ENCODE data around the gene SLC4A1AP. TPM values are rescaled to one million over a fixed set of nuclear protein-coding genes. Genes with fewer than 3 reads are reported as not detected.
"Not testable (repeated sequence)": the region's sequence is repeated elsewhere in the genome, so short reads cannot be mapped to it uniquely, and the experiment has no call there.

Gene SLC4A1AP
- polyA plus RNA-seq, 6 donors from 2014 or later = 14.0 to 25.9 (median 24.1) TPM

GRCh38 chr2:27664154-27664574, 475 bp downstream of the SLC4A1AP start:
- Mint-ChIP-seq H3K4me3 (peak overlapping the region; percentile 96 to 100 (median 100)), H3K36me3 (peaks cover 15 to 18% of the 10 kb centered on the region in 2 donors), H3K27ac (peak overlapping the region; percentile 99), H3K27me3 (no peaks in the 10 kb centered on the region), H3K4me1 (peaks cover 22 to 47% (median 40%) of the 10 kb centered on the region in 3 donors), H3K9me3 (no peaks in the 10 kb centered on the region)
- peak; percentile 3 to 60 for ATAC-seq (ENCODE audit: low read depth in 2 of 2)
- no peak for DNase-seq

- peaks cover 22 to 43% (median 40%) of the 10 kb centered on the region in 3 donors for H3K4me1 Mint-ChIP-seq
- ATAC-seq (ENCODE audit: low read depth in 2 of 2) (no peak), DNase-seq (no peak)
- H3K4me3 Mint-ChIP-seq = peak overlapping the region; percentile 96 to 100 (median 100)
- no peaks in the 10 kb centered on the region for H3K9me3 Mint-ChIP-seq
- H3K36me3 Mint-ChIP-seq = peaks cover 14 to 15% of the 10 kb centered on the region in 2 donors
- H3K27me3 Mint-ChIP-seq = no peaks in the 10 kb centered on the region
- peak overlapping the region in 3 of 6 donors; percentile 67 to 99 (median 99) for H3K27ac Mint-ChIP-seq
Observed at GRCh38 chr2:27664622-27665363, 1.1 kb downstream of the SLC4A1AP start.

- peak overlapping the region in 1 of 8 donors; percentile 52 for H3K4me3 Mint-ChIP-seq
- H3K36me3 Mint-ChIP-seq = peaks cover 14 to 15% of the 10 kb centered on the region in 2 donors
- no peak overlapping the region for H3K27ac Mint-ChIP-seq
- peaks cover 21 to 43% (median 35%) of the 10 kb centered on the region in 3 donors for H3K4me1 Mint-ChIP-seq
- H3K27me3 Mint-ChIP-seq = no peaks in the 10 kb centered on the region
- DNase-seq (no peak), ATAC-seq (ENCODE audit: low read depth in 2 of 2) (no peak)
- H3K9me3 Mint-ChIP-seq = no peaks in the 10 kb centered on the region
Observed at GRCh38 chr2:27667446-27667845, 3.8 kb downstream of the SLC4A1AP start.

GRCh38 chr2:27671235-27671634, 7.5 kb downstream of the SLC4A1AP start:
- Mint-ChIP-seq H3K9me3 (no peaks in the 10 kb centered on the region), H3K36me3 (peaks cover 19 to 33% of the 10 kb centered on the region in 2 donors), H3K27me3 (no peaks in the 10 kb centered on the region), H3K4me3 (peak overlapping the region in 1 of 8 donors; percentile 51), H3K4me1 (peaks cover 8 to 21% (median 11%) of the 10 kb centered on the region in 3 donors), H3K27ac (no peak overlapping the region)
- no peak for ATAC-seq (ENCODE audit: low read depth in 2 of 2)
- no peak for DNase-seq

GRCh38 chr2:27672723-27673486, 9.2 kb downstream of the SLC4A1AP start:
- Mint-ChIP-seq H3K4me1 (peaks cover 0 to 16% (median 11%) of the 10 kb centered on the region in 3 donors), H3K4me3 (peak overlapping the region in 1 of 8 donors; percentile 69), H3K9me3 (no peaks in the 10 kb centered on the region), H3K27me3 (no peaks in the 10 kb centered on the region), H3K36me3 (peaks cover 23 to 33% of the 10 kb centered on the region in 2 donors), H3K27ac (peak overlapping the region in 1 of 6 donors; percentile 61)
- no peak for ATAC-seq (ENCODE audit: low read depth in 2 of 2)
- DNase-seq = no peak

- Mint-ChIP-seq H3K9me3 (no peaks in the 10 kb centered on the region), H3K4me3 (peak overlapping the region in 1 of 8 donors; percentile 1), H3K27ac (peak overlapping the region in 1 of 6 donors; percentile 24), H3K36me3 (peaks cover 12 to 21% of the 10 kb centered on the region in 2 donors), H3K27me3 (no peaks in the 10 kb centered on the region), H3K4me1 (peaks cover 5 to 6% (median 6%) of the 10 kb centered on the region in 3 donors)
- no peak for DNase-seq
- ATAC-seq (ENCODE audit: low read depth in 2 of 2) = no peak
Observed at GRCh38 chr2:27680571-27680970, 16.9 kb downstream of the SLC4A1AP start.

GRCh38 chr2:27681841-27682240, 18.2 kb downstream of the SLC4A1AP start:
- ATAC-seq (ENCODE audit: low read depth in 2 of 2) (no peak), DNase-seq (no peak)
- Mint-ChIP-seq H3K27me3 (no peaks in the 10 kb centered on the region), H3K4me1 (peaks cover 5 to 6% (median 6%) of the 10 kb centered on the region in 3 donors), H3K27ac (no peak overlapping the region), H3K9me3 (no peaks in the 10 kb centered on the region), H3K36me3 (peaks cover 8 to 17% of the 10 kb centered on the region in 2 donors), H3K4me3 (no peak overlapping the region)

- H3K4me3 Mint-ChIP-seq; H3K4me1 Mint-ChIP-seq; H3K9me3 Mint-ChIP-seq; H3K27me3 Mint-ChIP-seq; DNase-seq; ATAC-seq (ENCODE audit: low read depth in 2 of 2): not testable (repeated sequence)
- Mint-ChIP-seq H3K27ac (peak overlapping the region in 1 of 6 donors; percentile 56), H3K36me3 (peaks cover 8 to 17% of the 10 kb centered on the region in 2 donors)
Observed at GRCh38 chr2:27682334-27682771, 18.7 kb downstream of the SLC4A1AP start.

- Mint-ChIP-seq H3K27ac (peak overlapping the region in 4 of 6 donors; percentile 52 to 90 (median 81)), H3K4me3 (peak overlapping the region in 1 of 8 donors; percentile 53), H3K4me1 (peaks cover 5 to 6% (median 6%) of the 10 kb centered on the region in 3 donors), H3K27me3 (no peaks in the 10 kb centered on the region), H3K9me3 (no peaks in the 10 kb centered on the region), H3K36me3 (peaks cover 8 to 13% of the 10 kb centered on the region in 2 donors)
- ATAC-seq (ENCODE audit: low read depth in 2 of 2) (peak; percentile 88 to 91), DNase-seq (peak; percentile 83)
Observed at GRCh38 chr2:27683390-27684071, 19.8 kb downstream of the SLC4A1AP start.

- H3K27me3 Mint-ChIP-seq; ATAC-seq (ENCODE audit: low read depth in 2 of 2); DNase-seq; H3K4me3 Mint-ChIP-seq; H3K9me3 Mint-ChIP-seq; H3K4me1 Mint-ChIP-seq: not testable (repeated sequence)
- Mint-ChIP-seq H3K27ac (peak overlapping the region in 2 of 6 donors; percentile 13 to 82), H3K36me3 (peaks cover 8 to 13% of the 10 kb centered on the region in 2 donors)
Observed at GRCh38 chr2:27685006-27685405, 21.3 kb downstream of the SLC4A1AP start.

- H3K4me1 Mint-ChIP-seq = peaks cover 5 to 6% (median 6%) of the 10 kb centered on the region in 3 donors
- ATAC-seq (ENCODE audit: low read depth in 2 of 2) (no peak), DNase-seq (no peak)
- H3K27ac Mint-ChIP-seq = no peak overlapping the region
- H3K4me3 Mint-ChIP-seq = no peak overlapping the region
- H3K9me3 Mint-ChIP-seq = no peaks in the 10 kb centered on the region
- H3K27me3 Mint-ChIP-seq = no peaks in the 10 kb centered on the region
- peaks cover 8 to 13% of the 10 kb centered on the region in 2 donors for H3K36me3 Mint-ChIP-seq
Observed at GRCh38 chr2:27685577-27685976, 21.9 kb downstream of the SLC4A1AP start.

- ATAC-seq (ENCODE audit: low read depth in 2 of 2) = no peak
- Mint-ChIP-seq H3K27me3 (no peaks in the 10 kb centered on the region), H3K4me1 (peaks cover 5 to 17% (median 6%) of the 10 kb centered on the region in 3 donors), H3K9me3 (no peaks in the 10 kb centered on the region), H3K36me3 (peaks cover 13 to 17% of the 10 kb centered on the region in 2 donors), H3K27ac (no peak overlapping the region), H3K4me3 (no peak overlapping the region)
- DNase-seq = no peak
Observed at GRCh38 chr2:27687232-27687631, 23.5 kb downstream of the SLC4A1AP start.

- Mint-ChIP-seq H3K36me3 (peaks cover 13 to 20% of the 10 kb centered on the region in 2 donors), H3K4me1 (peaks cover 0 to 11% (median 0%) of the 10 kb centered on the region in 3 donors), H3K4me3 (no peak overlapping the region), H3K27me3 (no peaks in the 10 kb centered on the region), H3K9me3 (no peaks in the 10 kb centered on the region), H3K27ac (no peak overlapping the region)
- DNase-seq (no peak), ATAC-seq (ENCODE audit: low read depth in 2 of 2) (no peak)
Observed at GRCh38 chr2:27689424-27689823, 25.7 kb downstream of the SLC4A1AP start.
